NCI-H146 treated with DMSO at 0.1 percent for 48 hours (cell line): ENCODE data around the gene SIRT7.

Source experiments
- DNase-seq: peaks from one replicate; lab custom pipeline; 2025; ENCODE audit not compliant: unreplicated experiment; lab: John Stamatoyannopoulos, UW

SIRT7 gene

DNA sequence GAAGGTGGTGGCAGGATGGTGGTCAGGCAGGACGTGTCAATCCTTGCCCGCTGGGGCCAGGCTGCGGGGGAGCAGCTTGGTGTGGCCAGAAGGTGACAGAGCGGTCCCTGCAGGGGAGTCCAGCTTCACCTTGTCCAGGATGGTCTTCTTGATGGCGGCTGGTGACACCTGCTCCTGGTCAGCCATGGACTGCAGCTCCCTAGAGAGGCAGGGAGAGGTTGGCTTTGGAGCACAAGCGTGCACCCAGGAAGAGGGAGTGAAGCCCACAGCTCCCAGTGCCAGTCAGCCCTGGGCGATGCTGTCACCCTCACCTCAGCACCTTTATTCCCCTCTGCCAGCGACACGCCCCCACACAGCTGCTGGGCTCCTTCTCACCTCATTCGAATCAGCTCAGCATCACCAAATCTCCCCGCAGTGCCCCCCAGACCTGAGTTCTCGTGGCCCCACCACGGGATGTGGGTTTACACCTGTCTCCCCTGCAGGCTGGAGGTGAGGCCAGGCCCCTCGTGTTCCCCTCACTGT is 15.3 kb upstream of the SIRT7 start:
- no peak for DNase-seq

DNA sequence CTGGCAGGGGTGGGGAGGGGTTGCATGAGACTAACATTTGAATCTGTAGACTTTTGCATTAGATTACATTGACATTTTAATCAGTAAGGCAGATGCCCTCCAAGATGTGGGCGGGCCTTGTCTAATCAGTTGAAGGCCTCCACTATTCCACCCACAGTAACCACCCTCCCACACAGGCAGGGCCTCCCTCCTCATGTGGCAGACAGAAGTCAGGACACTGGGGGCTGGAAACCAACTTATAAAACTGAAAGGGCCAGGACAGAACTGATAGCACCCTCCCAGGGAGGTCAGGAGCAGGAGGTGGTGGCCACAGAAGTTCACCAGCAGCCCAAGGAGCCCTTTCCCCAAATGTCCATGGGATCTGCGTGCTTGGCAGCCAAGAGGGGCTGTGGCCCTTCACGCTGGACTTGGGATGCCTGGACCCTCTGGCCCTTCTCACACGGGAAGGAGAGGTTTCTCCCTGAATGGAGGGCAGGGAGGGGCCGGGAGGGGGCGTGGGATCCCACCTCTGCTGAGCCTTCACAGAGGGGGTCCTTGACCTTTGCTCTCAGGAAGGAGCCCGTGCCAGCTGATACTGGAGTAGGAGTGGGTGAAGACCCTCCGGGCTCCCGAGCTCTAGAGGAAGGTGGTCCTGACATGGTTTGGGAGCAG is 14.5 kb upstream of the SIRT7 start:
- no peak for DNase-seq

DNA sequence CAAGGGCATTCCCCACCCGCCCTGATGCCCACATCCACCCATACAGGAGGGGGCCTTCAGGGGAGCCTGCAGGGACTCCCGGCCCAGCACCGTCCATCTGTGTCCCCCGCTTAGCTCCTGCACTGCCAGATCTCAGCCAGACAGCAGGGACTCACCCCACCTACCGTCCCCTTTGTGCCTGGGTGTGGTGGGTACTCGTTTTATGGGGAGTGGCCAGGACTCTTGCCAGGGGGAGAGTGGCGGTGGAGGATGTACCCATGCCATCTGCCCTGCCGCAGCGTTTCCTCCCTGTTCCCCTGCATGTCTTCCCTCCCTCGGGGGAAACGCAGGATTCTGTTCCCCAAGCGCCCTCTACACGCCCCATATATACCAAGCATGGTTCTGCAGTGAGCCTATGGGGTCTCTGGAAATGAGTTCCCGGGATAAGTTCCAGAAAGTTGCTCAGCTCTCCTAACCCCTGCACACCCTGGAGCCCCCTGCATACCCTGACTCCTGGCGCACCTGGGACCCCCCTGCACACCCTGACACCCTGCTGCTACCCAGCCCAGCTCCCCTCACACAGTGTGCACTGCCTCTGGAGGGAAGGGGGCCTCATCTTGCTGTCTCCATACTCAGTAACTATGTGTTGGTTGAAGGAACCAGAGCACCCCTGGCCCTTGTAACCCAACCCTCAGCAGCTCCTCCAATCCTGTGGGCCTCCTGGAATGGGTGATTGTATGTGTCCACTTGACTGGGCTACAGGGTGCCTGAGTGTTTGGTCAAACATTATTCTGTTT is 13.8 kb upstream of the SIRT7 start:
- no peak for DNase-seq

DNA sequence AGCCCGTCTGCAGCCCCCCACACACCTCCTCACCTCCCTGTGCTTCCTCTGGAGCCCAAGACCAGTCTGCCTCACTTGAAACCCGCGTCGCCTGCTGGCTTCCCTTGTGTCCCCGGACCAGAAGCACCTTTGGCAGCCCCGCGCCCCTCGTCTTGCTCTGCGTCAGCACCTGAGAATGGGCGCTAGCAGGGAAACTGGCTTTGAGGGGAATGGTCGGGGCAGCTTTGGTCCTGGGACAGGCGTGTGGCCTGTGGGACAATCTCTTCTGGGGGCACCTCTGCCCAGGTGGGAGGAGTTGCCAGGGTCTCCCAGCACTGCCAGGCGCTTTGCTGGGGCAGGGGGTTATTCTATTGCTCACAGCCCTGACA is 13.2 kb upstream of the SIRT7 start:
- no peak for DNase-seq

DNA sequence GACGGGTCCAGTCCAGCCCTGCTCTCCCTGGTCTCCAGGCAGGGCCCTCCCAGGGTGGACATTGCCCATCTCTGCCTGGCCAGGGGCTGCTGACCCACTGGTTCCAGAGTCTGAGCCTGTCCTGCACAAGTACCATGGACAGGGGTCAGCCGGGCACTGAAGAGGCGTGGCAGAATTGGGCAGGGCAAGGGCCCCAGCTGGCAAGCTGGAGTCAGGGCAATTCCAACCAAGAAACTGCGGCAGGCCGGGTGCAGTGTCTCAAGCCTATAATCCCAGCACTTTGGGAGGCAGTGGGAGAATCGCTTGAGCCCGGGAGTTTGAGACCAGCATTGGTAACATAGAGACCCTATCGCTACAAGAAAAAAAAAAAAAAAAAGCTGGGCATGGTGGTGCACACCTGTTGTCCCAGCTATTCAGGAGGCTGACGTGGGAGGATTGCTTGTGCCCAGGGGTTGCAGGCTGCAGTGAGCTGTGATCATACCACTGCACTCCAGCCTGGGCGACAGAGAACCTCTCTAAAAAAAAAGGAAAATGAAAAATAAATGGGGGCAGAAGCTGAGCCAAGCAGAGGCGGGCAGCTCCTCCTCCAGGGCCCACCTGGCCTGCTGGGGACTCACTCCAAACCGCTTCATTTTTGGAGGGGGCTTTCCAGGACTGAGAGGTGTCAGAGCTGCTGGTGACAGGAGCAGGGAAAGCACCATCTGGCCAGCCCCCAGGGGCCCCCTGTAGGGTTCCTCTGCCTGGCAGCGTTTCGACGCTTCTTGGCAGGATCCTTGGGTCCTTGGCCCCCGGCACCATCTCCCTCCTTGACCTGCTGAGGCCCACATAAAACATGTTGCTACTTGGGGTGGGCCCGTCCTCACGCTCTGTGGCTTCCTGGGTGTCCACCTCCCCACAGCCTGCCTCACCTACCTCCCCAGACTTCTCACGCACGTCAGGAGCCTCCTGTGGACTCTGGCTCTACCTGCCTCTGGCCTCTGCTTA is 12.5 kb upstream of the SIRT7 start:
- no peak for DNase-seq

DNA sequence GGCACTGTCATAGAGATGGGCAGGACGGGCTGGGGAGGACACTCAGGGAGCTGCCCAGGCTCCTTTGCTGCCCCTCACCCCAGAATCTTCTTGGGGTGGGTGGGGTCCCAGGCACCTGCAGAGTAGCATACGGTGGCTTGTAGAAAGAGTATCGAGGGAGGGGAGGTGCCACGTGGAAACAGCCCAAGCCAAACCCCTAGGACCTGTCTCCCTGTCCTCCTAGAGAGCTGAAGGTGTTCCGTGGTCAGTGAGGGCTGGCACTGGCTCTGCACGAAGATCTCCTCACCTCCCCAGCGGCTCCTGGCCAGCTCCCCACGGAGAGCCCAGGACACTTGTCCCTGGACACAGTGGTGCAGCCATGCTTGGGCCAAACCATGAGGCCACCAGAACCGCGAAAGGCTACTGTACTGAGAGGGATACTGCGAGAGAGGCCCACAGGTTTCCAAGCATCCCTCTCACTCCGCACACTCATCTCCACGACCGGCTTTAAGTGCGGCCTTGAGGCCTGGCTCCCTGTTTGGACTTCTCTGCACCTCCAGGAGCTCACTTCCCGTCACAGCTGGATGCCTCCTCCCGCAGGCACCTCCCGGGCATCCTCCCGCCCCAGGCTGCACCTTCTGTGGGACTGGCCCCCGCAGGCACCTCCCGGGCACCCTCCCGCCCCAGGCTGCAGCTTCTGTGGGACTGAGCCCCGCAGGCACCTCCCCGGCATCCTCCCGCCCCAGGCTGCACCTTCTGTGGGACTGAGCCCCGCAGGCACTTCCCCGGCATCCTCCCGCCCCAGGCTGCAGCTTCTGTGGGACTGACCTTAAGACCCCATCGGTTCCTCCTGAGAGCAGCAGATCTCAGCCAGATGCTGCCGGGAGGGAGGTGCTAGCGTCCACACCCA is 11.5 kb upstream of the SIRT7 start:
- no peak for DNase-seq

DNA sequence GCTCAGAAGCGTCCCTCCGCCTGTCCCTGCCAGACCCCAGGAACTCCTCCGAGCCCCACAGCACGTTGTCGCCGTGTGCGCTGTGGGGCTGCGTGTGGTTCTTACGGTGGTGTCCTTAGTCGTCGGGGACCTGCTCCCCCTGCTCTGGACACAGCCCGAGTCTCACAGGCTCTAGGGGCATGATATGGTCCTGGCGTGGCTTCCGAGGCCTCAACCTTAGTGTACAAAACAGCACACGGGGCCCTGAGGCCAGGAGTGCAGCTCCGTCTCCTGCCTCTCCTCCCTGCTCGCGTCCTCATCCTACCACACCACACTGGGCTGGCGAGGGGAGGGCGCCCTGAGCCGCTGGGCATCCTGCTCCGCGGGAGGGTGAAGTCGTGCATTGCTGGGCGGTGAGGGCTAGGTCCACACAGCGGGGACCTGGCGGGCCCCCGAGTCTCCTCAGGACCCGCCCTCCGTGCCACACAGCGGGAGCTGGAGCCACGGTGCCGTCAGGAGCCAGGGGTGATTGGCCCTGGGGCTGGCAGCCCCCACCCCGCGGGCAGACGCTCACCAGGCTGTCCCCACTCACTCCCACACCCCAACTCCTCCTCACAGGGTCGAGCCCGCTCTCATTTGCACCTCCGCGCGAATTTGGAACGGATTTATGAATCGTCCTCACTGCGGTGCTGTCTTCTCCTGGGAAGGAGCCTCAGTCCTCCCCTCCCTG is 10.7 kb upstream of the SIRT7 start:
- DNase-seq = no peak

DNA sequence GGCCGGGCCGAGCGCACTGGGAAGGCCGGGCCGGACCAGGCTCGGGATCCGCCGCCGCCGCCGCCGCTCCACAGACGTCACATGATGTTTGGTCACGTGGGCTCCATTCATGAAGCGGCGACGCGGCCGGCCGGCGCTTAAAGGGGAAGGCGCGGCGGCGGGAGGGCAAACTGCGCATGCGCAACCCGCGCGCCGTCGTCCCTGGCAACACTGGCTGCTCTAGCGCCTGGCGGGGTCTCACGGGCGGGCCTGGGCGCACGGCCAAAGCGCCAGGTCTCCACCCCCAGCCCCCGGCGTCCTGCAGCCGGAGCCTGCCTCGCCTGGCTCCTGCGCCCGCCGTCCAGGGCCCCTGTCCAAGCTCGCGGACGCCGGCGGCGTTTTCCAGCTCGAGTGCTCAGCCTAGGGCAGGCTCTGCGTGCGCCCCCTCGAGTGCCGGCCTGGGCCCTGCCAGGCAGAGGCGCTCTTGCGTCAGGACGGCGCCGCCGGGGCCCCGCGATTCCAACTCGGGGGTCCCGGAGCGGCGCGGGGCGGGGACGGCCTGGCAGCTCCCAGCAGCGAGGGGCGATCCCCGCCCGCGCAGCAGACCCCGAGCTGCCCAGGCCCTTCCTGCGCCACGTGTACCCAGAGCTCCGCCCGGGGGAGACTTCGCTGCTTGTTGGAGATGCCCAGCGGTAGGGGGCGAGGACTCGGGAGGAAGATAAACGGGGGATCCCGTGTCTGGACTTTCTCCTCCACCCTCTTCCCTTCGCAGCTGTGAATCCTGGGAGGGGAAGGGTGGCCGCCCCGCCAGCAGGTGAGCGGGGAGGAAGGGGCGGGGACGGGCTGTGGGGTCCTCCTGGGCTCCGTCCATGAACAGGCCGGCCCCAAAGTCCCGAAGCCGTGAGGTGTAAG is 9.9 kb upstream of the SIRT7 start, which contains the start of gene MAFG:
MAFG (minus strand) TSS at position 83 of the 891 bp plus-strand sequence. CDS start 4,550 bp downstream, outside the sequence.
- peak; percentile 88 for DNase-seq

DNA sequence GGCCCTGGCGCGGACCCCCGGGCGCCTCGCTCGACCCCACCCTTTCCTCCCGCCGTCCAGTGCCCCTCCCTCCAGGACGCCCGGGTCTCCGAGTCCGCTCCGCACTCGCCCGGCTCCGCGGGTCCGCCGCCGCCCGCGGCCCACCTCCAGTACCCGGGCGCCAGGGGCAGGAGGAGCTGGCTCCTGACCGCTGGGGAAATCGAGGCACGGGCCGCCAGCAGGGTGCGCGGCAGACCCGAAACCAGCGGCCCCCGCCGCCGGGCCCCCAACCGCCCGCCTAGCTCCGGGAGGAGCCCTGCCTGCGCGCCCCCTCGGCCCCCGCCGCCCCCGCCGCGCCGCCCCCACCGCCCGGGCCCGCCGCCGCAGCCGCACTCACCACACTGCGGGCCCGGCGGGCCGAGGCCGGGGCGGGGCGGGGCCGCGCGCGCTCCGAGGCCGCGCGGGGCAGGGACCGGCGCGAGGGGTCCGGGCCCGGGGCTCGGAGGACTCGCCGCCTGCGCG is 9.2 kb upstream of the SIRT7 start:
- no peak for DNase-seq

DNA sequence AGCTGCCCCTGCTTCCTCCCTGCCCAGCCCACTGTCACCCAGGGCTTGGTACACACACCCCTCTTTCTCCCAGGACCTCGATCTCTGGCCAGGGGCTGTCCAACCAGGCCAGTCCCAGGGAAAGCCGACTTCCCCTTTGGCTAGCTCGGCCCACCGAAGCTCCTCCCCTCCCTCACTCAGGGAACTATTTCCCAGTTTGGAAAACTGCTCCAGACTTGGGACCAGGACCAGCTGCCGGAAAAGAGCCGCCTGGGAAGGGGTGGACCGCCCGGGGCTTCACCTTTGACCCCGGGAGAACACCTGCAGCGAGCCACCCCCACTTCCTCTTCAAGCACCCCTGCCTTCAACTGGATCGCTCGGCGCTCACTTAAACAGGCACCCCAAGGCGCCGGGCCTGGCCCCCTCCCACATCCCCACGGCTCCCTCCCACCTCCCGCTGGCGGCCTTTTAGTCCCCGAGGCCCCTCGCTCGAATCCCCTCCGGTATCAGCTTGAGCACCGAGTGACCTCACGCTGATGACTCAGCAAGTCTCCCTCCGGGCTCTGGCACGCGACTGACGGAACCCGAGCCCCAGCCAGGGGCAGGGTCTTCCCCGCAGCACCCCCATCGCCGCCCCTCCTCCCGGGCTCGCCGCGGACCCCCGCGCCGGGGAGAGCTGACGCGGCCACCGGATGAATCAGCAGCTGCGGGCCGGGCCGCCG is 8.6 kb upstream of the SIRT7 start:
- peak; percentile 21 for DNase-seq

DNA sequence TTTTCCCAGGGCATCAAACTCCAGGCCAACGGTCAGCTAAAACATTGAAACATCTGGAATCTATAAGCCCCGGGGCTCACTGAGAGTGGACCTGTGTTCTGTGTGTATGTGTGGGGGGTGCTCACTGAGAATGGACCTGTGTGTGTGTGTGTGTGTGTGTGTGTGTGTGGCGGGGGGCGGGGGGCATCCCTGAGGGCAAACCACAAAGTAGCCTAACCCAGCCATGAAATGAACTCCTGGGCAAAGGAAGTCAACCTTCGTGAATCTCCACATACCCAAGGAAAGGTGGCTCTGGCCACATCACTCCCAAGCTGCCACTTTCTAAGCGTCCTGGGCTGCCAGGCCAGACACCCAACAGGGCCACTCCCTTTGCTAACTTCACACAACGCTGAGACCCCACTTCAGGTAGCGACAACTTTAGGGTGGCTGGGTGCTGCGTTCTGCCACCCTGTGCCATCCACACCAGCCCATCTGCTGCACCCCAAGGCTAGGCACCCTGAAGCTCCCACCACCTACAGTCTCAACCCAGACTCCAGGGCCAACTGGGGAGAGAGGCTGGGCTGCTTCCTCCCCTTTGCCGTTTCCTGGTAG is 8.0 kb upstream of the SIRT7 start:
- no peak for DNase-seq

DNA sequence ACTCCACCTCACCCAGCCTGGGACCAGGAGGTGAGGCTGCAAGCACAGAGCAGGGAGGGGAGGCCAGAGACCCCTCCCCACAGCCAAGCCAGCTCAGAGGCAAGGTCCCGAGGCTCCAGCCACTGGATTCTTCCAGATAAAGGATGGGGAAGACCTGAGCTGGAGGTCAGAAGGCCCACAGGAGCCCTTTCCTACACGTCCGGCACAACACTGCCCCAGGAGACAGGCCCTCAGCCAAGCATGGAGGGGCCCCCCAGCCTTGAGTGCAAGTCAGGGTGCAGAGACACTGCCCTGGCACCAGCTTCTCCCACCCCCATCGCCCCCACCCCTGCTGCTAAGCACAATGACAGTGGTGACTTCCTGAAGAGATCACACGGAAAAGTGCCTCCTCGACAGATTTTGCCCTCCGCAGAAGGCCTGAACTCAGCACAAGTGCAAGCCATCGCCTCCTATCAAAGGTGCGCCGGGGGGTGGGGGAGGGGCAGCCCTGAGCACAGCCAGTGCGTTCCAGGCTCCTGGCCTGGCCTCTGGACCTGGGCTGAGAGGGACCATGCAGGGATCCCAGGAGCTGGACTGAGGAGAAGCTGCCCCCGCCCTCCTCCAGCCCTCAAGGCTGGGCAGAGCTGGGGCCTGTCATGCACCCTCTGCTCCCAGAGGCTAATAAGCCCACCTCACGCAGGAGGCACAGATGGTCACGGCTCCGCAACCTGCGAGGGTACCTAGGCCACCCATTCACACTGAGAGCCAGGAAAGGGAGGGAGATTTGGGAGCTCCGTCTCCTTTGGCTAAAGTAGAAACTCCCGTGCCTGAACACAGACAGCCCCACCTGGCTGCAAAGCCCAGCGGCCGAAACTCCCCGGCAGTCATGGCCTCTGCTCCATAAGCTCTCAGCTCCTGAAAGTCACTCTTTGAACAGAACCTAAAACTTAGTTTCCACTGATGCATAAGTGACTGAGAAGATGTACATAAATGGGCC is 6.9 kb upstream of the SIRT7 start:
- no peak for DNase-seq

DNA sequence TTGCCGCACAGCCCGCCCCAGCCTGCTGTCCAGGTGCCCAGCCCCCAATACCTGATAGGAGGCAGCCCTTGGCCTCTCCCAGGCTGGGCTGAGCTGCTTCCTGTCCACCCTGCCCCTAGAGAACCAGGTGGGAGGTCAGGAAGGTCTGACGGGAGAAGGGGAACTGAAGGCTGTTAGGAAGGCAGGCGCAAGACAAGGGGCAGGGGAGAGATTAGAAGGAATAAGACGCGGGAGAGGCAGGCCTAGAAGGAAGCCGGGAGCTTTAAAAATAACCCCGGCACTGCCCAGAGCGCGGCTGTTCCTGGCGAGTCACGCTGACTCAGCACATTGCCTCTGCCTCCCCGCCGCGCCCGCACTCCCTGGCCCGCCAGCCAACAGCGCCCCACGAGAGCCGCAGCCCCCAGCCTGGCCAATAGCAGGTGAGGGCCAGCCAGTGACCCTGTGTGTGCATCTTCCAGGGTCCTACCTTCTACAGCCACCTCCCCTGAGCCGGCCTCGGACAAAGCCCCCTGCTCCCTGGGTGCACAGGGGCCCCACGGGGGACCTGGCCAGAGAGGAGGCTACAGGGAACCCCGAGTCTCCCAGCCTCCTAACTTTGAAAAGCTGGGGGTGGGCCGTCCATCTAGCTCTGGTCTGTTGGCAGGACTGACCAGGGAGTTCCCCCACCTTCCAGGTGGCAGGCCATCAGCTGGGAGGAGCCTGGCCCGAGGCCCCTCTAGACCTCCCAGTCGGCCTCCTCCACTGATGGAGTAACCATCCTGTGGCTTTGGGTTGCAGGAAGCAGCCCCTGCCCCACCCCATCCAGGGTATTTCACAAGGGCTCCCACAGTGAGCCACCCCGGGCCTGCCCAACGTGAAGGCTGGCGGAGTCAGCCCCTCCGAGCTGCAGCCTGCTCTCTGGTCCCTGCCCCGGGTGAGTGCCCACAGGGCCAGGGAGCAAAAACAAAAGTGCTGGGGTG is 5.6 kb upstream of the SIRT7 start:
- DNase-seq = no peak

DNA sequence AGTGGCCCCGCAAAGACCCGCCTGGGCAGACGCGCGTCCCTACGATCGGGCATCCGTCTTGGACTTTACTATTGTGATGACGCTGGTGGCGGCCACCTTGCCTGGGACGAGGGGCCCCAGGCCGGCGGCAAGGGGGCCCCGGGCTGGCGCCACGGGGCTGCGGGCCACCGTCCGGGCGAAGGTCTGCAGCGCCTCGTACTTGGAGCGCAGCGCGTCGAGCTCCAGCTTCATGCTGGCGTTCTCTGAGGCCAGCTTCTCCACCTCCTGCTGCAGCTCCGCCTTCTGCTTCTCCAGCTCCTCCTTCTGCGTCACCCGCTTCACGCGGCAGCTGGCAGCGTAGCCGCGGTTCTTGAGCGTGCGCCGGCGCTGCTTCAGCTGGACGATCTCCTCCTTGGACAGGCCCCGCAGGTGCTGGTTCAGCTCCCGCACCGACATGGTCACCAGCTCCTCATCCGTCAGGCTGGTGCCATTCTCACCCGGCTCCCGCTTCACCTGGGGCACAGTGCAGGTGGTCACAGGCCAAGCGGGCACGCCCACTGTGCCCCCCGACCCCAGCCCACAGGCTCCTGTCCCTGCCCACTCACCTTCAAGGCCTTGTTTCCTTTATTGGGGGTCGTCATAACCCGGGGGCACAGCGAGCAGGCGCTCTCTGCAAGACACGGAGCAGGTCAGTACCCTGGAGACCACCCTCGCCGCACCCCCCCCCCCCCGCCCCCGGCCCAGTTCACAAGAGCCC is 4.8 kb upstream of the SIRT7 start:
- DNase-seq = no peak
